Fibroblast of skin of right biceps (primary cell): ENCODE data around the gene LRP5.
"Not testable (repeated sequence)": the region's sequence is repeated elsewhere in the genome, so short reads cannot be mapped to it uniquely, and the experiment has no call there.

Experiments used
- DNase-seq: peaks from one replicate; pipeline ENCODE4 v3.0.0-alpha.2; 2013

Gene LRP5

DNA sequence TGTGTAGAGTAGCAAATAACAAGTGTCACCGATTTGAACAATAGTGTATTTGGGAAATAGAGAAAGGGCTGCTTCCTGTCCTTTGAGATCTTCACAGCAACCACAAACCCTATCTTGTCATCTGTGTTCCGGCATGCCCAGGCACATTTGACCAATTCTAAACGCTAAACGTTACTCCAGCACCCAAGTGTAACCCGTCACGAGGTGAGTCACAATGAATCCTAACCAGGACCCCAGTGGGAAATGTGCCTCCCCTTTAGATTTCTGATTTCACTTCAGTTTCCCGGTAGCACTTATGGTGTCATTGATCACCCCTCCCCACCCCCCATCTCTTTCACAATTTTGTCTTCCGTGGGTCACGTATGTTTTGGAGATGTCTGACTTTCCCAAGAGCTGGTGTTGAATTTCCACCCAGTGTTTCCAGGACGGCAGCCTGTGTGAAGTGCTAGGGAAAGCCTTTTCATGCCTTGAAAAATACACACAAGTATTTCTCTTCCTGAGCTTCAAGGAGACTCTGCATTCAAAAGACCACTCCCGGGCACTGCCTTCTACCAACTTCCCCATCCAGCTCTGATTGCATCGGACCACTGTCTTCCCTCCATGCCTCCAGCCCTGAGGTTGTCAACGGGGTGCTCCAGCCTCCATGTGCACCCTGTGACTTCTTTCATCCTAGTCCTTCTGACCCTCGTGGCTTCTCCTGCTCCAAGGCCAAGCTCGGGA, 30.1 kb upstream of the LRP5 start:
- DNase-seq = no peak

DNA sequence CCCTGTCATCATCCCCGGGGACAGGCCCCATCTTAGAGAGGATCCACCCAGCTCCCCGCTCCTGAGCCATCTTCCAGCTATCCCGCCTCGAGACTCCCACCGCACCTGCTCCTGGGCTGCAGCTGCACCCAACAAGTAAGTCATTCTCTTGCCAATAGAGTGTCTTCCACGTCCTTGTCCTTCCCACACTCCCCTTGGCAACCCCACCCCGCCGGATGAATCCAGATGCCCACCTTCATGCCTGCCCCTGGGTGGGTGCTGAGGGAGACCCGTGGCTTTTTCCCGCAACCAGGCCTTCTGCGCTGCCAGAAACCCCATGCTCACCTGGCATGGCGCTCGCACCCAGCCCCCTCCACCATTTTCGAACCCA, 29.5 kb upstream of the LRP5 start:
- no peak for DNase-seq

DNA sequence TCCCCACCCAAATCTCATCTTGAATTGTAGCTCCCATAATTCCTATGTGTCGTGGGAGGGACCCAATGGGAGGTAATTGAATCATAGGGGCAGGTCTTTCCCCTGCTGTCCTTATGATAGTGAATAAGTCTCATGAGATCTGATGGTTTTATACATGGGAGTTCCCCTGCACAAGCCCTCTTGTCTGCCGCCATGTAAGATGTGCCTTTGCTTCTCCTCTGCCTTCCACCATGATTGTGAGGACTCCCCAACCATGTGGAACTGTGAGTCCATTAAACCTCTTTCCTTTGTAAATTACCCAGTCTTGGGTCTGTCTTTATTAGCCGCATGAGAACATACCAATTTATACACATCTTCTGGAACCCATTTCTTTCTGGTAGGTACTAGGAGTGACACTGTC, 27.8 kb upstream of the LRP5 start:
- not testable (repeated sequence) for DNase-seq

DNA sequence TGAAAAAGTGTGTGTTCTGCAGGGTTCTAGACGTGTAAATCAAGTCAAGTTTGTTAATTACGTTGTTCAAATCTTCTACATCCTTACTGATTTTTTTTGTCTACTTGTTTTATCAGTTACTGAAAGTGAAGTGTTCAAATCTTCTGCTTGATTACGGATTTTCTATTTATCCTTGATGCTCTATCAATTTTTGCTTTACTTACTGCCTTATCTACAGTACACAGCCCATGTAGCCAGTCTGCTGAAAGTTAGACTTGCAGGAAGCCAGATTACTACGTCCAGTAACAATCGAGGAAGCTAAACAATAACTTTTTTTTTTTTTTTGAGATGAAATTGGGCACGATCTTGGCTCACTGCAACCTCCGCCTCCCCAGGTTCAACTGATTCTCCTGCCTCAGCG, 25.0 kb upstream of the LRP5 start:
- no peak for DNase-seq

DNA sequence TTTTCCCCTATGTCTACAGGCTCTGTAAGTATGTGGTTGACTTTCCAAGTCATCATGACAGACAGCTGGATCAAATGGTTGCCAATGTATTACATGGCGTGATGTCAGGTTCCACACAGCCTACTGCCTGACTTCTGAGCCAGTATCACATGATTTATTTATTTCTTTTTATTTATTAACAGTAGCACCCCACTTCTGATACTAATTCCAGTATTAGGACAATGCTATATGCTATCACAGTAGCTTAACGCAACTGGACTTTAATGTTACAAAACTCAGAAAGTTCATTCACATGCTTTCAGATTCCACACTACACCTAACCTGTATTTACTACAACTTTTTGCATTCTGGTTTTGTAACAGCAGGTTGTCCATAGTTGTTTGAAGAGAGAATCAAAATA, 22.9 kb upstream of the LRP5 start:
- DNase-seq = no peak

DNA sequence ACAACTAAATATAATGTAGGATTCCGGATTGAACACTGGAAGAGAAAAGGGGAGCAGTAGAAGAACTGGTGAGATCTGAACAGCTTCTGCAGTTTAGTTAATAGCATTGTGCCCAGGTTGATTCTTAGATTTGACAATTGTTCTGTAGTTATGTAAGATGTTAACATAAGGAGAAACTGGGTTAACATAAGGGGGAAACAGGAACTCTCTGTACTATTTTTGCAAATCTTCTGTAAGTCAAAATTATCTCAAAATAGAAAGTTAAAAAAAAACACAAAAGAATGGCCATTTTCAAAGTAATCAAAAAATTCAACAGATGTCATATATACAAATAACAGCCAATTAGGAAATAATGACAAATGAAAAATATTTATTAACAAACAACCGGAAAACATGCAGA, 18.7 kb upstream of the LRP5 start:
- DNase-seq = no peak

DNA sequence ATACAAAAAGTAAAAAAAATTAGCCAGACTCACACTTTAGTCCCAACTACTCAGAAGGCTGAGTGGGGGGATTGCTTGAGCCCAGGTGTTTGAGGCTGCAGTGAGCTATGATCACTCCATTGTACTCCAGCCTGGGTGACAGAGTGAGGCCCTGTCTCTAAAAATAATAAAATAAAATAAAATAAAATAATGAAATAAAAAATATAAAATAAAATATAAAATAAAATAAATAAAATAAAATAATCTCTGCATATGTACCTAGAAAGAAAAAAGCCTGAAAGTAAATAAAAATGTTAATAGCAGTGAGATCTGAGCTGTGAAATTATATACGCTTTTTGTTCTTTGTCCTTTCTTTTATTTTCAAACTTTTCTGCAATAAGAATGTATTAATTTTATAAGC, 17.1 kb upstream of the LRP5 start:
- DNase-seq = no peak

DNA sequence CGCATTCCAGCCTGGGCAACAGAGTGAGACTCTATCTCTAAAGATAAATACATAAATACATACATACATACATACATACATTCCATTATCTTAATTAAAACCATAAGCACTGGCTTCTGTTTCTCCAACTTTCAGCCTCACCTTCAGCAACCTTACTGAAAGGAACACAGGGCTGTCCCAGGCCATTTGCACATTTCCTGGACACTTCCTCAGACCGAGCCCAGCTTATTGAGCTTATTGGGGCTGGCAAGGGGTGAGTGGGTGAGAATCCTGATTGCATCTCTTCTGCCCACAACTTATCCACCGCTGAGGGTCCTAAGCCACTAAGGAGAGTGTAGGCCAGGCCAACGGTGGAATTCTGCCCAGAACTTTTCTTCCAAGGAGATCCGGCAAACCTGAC, 16.5 kb upstream of the LRP5 start:
- DNase-seq = no peak

DNA sequence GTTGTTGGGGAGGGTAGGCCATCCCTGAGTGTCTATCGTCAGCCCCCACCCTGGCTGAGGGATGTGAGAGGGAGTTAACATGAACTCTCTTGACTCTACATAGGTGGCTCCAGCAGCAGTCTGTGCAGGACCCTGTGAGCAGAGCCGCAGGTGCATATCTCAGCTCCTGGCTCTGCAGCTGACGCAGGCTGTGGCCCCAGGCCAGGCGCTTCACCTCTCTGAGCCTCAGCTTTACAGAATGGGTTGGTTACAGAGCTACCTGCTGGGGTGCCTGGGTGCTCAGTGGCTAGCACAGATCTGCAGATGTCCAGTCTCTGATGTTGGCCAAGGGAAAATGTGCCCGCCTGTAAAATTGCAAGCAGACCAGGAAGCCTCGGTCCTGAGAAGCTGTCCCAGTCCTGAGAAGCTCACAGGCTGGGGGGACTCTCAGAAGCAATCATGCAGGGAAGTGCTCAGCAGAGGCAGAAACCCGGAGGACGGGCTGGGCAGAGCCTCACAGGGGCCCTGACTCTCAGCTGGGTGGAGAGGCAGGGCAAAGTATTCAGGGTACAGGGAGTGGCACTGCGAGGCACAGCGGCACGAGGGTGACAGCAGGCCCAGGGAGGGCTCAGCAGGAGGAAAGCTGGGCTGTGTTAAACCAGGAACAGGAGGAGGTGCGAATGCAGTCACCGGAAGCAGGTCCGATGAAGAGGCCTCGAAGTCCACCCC, 15.9 kb upstream of the LRP5 start:
- no peak for DNase-seq

DNA sequence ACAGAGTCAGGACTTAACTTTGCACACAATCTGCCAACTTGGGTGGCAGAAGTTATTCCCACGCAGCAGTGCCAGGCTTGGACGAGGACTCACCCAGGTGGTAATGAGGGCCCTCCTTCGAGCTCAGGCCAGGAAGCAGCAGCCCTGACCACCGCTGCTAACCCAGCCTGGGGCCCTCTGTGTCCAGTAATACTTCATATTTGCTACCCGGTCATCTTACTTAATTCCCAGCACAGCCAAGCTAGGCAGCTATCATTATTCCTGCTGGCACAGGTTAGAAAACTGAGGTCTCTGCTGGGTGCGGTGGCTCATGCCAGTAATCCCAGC, 15.4 kb upstream of the LRP5 start:
- DNase-seq = no peak

DNA sequence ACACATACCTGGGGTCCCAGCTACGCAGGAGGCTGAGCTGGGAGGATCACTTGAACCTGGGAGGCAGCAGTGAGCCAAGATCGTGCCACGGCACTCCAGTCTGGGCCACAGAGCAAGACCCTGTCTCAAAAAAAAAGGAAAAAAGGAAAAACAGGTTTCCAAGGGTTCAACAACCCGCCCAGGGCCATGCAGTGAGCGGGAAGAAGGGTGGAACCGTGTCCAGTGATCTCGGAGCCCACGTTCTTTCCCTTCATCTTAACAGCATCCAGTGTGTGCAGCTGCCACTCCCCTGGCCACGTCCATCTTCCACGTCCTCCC, 14.9 kb upstream of the LRP5 start:
- no peak for DNase-seq

DNA sequence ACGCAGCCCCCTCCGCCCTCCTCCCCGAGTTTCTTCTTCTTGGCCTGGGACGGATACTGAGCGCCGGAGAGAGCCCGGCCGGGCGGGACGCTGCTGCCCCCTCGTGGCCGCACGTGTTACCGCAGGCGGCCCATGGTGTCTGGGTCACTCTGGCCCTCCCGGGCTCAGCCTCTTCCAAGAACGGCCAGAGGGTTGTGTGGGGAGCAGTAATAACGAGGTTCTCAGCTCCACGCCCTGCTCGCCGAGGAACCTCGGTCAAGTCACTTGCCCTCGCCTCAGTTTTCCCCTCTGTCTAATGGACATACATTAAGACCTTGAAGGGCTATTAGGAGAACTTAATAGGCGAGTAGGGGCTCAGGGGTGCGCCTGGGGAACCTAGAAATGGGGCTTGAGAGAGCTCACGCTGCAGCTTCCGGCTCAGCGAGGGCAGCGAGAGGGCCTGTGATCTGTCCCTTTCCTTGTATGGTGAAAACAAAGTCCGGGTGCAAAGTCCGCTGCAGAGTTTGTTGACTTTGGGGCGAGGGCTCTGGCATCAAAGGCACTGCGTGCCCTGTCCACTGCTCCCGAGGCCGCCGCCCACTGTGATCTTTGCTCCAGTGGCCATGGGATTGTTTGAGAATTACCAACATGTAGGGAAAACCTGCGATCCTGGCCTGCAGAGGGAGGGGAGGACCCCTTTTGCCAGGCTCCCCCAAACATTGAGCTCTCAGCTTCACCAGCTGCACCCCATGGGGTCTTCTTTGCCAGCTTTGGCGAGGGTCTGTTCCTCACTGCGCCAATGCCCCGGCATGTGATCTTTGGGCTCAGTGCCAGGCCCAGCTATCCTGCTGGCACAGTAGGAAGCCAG, 14.4 kb upstream of the LRP5 start:
- peak; percentile 59 for DNase-seq

DNA sequence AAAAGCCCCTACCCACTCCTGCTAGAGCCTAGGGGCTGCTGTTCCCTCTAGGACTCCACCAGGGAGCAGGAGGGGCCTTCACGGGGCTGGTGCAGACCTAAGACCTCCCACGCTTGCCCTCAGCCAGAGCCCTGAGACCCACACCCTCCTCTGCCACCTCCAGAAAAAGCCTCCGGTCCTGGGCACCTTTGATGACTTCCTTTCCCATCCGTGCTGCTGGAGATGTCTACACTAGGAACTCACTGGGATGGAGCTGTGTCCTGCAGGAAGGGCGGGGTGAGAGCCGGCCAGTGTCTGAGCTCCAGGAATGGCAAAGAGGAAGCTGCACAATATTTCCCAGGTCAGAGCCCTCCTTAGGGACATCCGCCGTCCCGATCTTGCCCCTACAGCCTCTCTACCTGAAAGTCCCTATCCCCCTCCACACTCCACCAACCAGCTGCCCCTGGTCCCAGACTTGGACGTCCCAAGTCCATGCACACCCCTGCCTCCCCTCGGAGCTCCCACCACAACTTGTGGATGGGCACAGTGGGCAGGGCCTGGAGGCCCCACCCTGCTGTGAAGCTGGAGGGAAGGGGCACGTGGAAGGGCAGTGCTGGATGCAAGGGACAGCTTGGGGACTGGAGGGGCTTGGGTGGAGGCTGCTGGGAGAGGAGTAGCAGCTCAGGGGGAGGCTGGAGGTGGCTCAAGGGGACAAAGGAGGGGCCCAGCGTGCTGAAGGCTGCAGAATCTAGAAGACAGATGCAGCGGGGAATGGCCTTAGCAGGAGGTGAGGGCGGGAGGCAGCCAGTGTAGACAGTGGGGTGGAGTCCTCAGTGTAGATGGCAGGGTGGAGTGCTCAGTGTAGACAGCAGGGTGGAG, 13.5 kb upstream of the LRP5 start:
- DNase-seq = no peak

DNA sequence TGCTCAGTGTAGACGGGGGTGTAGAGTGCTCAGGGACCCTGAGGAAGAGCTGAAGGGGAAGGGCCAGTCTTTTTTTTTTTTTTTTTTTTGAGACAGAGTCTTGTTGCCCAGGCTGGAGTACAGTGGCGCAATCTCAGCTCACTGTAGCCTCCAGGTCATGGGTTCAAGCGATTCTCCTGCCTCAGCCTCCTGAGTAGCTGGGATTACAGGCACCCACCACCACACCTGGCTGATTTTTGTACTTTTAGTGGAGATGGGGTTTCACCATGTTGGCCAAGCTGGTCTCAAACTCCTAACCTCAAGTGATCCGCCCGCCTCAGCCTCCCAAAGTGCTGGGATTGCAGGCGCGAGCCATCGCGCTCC, 12.9 kb upstream of the LRP5 start:
- not testable (repeated sequence) for DNase-seq

DNA sequence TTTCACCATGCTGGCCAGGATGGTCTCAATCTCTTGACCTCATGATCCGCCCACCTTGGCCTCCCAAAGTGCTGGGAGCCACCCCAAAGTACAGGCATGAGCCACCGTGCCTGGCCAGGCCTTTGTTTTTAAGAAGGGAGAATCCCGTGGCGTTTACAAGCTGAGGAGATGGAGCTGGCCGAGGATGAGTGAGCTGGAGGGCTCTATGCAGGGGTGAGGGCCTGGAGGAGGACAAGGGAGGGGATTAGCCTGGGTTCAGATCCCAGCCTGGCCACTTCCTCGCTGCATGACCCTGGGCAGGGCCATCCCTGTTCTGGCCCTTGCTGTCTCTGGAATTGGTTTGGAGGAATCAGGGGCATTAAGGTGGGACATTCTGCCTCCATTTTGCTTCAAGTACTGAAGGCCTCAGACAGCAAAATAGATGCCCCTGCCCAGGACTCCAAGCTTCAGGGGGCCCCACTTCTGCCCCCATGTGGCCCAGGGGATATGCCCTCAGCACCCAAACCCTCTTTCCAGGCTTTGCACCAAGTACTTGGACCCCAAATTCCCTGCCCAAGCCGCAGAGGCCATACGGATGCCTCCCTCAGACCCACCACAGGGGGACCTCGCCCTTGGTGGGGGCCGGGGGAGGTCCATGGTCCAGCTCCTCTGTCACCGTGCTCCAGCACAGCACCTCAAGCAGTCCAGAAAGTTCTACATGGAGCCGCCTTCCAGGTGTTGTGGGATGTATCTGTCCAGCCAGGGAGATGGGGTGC, 12.1 kb upstream of the LRP5 start:
- no peak for DNase-seq

DNA sequence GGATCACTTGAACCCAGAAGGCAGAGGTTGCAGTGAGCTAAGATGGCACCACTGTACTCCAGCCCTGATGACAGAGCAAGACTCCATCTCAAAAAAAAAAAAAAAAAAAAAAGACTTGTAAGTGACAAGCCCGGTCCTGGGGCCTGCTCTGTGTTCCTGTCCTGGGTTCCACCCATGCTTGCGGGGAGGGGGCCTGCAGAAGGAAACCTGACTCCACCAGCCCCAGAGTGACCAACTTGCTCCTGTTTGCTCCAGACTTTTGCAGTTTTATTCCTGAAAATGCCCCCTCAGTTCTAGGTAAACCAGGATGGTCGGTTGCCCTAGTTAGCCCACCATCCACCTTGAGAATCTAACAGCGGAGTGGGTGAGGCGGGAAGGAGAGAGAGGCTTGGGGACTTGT, 10.1 kb upstream of the LRP5 start:
- no peak for DNase-seq

DNA sequence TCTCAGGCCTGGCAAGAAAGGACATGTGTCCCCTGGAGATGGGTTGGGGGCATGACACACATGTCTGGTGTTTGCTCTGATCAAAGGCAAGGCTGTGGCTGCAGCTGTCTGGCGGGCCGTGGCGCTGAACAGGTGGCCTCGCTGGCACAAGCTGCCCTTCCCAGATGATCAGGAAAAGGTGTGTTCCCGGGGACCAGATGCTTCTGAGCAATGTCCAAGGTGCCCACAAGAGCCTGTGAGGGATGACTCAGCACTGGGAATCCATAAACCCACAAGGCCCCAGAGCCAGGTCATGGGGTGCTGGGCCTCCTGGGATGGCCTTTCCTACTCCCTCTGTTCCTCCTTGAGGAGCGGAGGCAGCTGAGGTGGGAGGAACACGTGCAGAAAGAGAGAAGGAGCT, 9.7 kb upstream of the LRP5 start:
- no peak for DNase-seq

DNA sequence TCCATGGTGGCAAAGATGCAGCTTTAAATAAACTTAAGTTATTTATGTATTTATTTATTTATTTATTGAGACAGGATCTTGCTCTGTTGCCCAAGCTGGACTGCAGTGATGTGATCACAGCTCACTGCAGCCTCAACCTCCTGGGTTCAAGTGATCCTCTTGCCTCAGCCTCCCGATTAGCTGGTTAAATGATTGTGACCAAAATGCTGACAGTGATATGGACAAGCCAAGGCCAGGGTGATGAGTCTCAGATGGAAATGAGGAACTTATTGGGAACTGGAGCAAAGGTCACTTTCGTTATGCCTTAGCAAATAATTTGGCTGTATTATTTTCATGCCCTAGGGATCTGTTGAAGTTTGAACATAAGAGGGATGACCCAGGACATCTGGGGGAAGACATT, 9.3 kb upstream of the LRP5 start:
- no peak for DNase-seq

DNA sequence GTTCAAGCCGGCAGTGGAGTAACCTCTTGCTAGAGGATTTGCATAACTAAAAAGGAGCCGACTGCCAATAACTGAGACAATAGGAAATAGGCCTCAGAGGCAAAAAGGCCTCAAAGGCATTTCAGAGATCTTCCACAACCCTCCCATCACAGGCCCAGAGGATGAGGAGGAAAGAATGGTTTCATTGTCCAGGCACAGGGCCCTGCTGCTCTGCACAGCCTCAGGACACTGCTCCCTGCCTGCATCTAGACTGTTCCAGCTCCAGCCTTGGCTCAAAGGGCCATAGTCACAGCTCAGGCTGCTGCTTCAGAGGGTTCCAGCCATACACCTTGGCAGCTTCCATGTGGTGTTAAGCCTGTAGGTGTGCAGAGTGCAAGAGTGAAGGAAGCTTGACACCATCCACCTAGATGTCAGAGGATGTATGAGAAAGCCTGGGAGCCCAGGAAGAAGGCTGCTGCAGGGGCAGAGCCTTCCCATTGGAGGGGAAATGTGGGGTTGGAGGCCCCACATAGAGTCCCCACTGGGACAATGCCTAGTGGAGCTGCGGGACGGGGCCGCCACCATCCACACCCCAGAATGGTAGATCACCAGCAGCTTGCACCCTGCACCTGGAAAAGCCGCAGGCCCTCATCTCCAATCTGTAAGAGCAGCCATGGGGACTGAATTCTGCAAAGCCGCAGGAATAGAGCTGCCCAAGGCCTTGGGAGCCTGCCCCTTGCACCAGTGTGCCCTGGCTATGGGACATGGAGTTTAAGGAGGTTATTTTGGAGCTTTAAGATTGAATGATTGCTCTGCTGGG, 8.2 kb upstream of the LRP5 start:
- no peak for DNase-seq

DNA sequence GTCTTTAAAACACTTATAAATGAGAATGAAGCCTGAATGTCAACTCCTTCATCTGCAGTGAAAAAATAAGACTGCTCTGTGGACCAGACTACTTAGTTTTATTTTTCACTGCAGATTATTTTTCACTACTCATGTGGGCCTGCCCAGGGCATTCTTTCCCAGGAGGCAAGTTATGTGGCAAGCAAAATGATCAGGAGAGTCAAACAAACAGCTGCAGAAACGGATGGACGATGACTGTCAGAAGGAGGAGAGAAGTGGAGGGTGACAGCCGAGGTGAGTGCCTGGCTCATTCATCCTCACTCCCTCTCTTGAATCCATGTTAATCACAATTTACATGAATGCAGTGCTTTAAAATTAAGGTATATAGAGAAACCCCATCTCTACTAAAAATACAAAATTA, 5.8 kb upstream of the LRP5 start:
- no peak for DNase-seq

DNA sequence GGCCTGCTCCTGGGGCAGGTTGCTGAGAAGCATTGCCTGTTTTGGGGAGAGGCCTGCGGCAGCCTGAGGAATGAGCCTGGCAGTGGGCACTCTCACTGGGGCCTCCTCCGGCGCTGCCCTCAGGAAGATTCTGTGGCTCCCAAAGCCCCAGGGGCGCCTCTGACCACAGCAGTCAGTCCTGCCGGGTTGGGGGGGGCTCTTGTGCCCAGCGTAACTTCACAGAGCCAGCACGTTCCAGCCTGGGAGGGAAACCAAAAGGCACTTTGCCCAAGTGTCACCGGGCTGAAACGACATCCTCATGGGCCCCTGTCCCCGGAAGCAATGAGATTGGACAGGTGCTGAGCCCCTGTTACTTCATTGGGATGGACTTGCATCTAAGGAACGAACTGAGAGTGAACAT, 4.3 kb upstream of the LRP5 start:
- no peak for DNase-seq

DNA sequence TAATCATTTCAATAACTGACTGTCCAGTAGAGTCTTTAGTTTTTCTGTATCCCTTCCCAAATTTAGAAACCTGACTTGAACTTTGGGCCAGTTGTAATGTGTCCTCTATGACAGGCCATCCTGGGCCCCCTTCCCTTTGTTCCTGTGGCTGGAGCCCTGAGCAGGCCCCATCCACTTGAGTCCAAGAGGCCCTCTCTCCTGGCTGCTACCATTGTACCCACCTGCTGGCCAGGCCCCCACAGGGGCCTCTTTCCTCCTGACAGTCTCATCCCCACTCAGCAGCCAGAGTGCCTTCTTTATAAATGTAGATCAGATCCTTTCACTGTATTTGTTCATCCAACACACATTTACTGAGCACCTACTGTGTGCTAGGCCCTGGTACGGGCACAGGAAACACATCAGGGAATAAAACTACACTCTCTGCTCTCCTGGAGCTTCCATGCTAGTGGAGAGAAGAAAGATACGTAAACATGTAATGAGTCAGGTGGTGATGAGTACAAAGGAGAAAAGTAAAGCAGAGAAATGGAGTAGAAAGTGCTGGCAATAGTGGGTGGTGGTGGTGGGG, 2.7 kb upstream of the LRP5 start:
- DNase-seq = no peak
